GM18858 (cell line): Measurements from ENCODE around the gene SIPA1L3.

Experiments
- ATAC-seq: cut with Tn5 transposase; IDR thresholded peaks from one replicate; pipeline ENCODE4 v1.9.1; 2021; ENCODE audit not compliant: unreplicated experiment

The SIPA1L3 gene

DNA sequence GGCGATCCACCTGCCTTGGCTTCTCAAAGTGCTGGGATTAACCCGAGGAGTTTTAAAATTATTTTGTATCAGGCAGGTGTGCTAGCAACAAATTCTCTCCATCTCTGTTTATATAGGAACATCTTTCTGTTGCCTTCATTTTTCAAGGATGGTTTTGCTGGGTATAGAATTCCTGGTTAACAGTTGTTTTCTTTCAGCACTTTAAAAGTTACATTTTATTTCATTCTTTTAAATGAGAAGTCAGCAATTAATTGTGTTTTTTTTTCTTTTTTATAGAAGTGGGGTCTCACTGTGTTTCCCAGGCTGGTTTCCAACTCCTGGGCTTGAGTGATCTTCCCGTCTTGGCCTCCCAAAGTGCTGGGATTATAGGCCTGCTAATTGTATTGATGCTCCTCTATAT, 273.1 kb downstream of the SIPA1L3 start:
- ATAC-seq: no peak

DNA sequence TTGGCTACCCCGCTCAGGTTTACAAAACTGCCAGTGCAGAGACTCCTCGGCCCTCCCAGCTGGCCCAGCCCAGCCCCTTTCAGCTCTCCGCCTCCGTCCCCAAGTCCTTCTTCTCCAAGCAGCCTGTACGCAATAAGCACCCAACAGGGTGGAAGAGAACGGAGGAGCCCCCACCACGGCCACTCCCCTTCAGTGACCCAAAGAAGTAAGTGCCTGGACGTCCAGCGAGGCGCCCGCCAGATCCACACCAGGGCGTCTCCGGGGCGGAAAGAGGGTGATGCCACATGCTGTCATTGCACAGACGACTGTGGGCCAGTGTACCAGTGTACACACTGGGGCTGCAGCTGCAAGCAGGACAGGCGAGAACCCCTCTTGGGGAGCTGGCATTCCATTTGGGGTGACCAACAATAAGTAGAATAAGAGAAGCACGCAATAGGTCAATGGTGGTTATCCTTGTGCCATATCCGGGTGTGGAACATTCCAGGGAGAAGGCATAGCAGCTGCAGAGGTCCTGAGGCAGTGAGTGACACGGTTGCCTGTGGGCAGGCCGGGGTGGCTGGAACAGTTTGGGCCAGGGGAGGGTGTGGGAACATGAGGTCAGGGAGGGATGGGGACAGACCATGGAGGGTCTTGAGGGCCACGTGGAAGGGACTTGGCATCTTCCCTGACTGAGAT, 275.7 kb downstream of the SIPA1L3 start:
- no peak for ATAC-seq

DNA sequence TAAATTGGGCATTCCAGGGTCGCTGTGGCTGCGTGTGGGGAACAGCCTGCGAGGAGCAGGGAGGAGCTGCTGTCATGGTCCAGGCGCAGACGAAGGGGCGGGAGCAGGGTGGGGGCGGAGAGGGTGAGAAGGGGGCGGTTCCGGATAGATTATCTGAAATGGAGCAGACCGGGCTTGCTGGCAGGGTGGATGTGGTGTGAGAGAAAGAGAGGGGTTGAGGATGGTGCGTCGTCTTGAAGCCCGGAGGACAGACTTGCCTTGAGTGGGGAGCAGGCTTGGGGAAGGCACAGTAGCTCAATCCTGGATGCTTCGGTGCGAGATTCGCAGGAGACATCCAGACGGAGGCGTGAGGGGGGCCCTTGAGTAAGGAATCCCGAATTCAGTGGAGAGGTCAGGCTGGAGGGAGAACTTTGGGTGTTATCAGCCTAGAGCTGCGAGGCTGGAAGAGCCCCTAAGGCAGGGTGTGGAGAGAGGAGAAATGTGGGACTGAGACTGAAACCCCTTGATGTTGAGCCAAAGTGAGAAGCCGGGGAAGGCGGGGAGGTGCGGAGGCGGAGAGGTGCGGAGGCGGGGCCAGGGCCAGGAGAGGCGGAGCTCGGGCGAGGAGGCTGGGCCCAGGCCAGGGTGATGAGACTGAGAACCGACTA, 276.4 kb downstream of the SIPA1L3 start:
- no peak for ATAC-seq

DNA sequence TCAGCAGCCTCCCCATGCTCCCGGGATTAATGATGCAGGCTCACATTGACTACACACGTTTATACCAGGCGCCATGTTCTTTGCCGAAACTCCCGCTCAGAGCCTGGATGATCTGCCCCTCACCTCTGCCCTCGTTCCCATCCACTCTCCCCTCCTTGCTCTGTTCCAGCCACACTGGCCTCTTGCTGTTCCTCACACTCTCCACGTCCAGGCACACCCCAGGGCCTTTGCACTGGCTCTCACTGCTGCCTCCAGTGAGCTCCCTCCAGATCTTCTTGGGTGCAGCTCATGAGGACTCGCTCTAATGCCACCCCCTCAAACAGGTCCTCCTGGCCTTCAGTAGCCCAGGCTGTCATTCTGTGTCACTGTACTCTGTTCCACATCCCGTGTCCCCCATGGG, 277.8 kb downstream of the SIPA1L3 start:
- ATAC-seq: no peak

DNA sequence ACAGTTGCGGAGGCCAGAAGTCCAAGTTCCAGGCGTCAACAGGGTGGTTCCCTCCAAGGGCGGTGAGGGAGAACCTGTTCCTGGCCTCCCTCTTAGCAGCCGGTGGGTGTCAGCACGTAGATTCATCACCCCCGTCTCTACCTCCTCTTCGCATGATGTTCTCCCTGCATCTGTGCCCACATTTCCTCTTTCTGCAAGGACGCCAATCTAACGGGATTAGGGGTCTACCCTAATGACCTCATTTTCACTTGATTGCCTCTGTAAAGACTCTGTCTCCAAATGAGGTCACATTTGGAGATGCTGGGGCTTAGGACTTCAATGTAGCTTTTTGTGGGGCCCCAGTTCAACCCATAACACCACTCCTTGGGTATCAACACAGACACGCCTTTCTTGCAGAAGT, 278.6 kb downstream of the SIPA1L3 start:
- ATAC-seq: no peak

DNA sequence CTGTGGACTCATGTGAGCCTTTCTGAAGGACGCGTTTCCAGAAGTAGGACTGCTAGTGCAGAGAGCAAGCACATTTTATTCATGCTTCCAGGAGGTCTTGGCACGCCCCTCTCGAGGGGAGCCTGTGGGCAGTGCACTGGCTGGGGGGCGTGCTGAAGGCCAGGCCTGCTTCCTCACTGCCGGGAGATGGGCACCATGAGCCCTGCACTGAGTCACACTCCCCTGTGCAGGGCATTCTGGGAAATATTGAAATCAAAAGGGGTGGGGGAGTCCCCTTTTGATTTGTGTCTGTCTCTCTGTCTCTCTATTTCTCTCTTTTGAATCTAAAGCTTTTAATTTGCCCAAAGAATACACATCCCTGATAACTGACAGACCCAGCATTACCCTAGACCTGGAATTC, 283.1 kb downstream of the SIPA1L3 start:
- ATAC-seq: no peak

DNA sequence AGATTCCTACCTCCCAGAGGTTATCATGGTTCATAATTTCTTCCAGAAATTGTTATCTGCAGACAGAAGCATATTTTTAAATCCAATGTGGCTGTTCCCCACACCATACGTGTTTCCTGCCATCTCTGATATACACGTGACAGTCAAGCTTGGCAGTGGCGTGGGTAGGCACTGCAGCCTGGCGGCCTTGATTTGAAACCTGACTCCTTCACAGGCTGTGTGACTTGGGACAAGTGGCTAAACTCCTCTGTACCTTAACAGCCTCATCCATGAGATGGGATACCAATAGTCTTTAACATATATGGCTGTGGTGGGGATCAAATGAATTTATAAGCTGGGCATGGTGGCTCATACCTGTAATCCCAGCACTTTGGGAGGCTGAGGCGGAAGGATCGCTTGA, 283.8 kb downstream of the SIPA1L3 start:
- no peak for ATAC-seq

DNA sequence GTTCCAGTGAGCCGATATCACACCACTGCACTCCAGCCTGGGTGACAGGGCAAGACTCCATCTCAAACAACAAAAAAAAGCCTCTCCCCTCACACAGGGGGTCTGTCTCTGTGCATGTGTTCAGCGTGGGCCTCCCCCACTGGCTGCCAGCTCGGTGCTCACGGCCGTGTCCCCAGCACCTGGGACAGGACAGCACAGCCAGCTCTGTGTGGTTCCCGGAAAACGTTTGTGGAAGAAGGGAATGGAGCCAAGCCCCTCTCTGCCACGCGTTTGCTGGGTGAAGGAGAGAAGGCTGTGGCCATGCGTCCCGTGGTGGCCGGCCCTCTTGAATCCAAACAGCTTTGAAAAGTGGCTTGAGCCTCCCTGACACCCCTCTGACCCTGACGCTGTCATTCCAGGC, 284.7 kb downstream of the SIPA1L3 start:
- no peak for ATAC-seq

DNA sequence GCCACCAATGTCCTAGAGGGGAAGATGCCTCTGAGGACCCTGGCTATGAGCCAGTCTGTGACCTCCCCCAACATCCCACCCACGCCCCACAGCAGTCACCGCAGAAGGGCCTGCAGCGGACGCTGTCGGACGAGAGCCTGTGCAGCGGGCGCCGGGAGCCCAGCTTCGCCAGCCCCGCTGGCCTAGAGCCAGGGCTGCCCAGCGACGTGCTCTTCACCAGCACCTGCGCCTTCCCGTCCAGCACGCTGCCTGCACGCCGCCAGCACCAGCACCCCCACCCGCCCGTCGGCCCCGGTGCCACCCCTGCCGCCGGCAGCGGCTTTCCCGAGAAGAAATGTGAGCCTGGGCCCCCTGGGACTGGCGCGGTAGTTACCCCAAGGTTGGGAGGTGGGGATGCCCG, 286.4 kb downstream of the SIPA1L3 start:
- no peak for ATAC-seq

DNA sequence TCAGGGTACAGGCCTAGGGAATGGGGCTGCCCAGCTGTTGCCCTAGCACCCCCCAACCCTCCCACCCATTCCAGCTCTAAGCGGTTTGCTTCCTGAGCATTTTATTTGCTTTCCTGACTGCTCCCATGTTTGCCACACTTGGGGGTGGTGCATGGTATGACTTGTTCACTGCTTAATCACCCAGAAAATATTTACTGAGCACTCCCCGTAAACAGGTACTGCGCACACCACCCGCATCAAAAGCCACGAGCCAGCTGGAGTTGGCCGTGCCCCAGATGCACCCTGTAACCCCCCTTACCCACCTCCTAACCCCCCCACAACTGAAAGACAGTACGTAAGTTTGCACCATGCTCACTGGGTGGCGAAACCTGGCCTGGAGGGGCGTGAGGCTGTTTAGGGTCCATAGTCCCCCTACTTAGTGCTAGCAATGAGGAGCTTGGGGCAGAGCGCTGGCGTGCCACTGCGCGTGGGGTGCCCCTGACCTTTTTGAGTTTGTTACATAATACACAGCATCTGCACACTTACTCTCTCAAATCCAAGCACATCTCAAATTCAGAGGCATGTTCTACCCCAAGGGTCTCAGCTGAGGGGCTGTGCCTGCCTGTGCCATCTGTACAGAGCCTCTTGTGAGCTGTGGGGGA, 287.2 kb downstream of the SIPA1L3 start:
- ATAC-seq: no peak

DNA sequence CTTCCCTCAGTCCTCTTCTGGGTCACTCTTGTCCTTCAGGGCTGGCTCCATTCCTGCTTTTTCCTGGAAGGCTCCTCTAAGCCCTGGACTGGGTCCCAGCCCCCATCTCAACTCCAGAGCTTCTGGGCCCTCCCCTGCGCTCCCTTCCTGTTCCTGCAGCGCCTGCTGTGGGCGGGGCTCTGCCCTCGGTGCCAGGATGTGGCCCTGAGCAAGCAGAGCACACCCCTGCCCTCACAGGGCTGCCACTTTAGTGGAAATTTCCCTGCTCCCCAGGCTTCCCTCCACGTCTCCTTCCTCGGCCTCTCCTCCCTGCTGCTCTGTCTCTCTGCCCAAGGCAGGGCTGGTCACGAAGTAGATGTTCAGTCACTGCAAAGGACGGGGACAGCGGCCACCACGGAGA, 288.2 kb downstream of the SIPA1L3 start:
- no peak for ATAC-seq

DNA sequence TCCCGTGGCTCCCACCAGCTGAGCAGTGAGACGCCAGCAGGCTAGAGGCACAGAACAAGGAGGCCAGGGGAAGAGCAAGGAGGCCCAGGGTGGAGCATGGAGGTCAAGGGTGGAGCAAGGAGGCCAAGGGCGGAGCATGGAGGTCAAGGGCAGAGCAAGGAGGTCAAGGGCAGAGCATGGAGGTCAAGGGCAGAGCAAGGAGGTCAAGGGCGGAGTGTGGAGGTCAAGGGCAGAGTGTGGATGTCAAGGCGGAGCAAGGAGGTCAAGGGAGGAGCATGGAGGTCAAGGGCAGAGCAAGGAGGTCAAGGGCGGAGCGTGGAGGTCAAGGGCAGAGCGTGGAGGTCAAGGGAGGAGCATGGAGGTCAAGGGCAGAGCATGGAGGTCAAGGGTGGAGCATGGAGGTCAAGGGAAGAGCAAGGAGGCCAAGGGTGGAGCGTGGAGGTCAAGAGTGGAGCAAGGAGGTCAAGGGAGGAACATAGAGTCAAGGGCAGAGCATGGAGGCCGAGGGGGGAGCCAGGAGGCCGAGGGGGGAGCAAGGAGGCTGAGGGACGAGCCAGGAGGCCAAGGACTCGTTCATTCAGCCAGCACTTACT, 289.3 kb downstream of the SIPA1L3 start:
- no peak for ATAC-seq

DNA sequence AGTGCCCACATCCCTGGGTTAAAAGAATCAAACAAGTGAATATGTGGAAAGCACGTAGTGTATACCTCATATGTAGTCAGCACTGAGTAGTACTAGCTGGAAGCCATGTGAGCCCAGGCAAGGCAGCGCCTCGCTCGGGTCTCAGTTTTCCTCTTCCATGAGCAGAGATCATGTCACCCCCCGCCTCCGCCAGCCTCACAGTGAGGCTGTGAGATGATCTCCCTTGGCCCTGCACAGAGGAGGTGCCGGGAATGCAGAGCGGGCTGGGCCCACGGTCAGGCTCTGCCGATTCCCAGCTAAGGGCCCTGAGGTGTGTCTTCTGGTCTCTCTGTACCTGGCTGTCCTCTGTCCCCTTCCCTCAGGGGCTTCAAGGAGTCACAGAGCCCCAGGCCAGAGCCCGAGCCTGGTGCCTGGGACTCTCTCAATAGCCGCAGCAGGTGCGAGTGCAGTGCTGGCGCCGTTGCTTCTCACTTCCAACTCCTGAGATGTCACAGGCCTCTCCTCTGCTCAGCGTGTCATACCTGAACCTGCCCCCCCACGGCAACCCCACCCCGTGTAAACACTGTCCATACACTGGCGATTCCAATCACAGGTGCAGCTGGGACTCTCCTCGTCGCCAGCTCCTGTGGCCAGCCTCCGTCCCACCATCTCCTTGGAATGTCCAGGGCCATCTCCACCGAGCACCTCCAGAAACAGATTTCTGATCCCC, 290.1 kb downstream of the SIPA1L3 start:
- ATAC-seq: no peak

DNA sequence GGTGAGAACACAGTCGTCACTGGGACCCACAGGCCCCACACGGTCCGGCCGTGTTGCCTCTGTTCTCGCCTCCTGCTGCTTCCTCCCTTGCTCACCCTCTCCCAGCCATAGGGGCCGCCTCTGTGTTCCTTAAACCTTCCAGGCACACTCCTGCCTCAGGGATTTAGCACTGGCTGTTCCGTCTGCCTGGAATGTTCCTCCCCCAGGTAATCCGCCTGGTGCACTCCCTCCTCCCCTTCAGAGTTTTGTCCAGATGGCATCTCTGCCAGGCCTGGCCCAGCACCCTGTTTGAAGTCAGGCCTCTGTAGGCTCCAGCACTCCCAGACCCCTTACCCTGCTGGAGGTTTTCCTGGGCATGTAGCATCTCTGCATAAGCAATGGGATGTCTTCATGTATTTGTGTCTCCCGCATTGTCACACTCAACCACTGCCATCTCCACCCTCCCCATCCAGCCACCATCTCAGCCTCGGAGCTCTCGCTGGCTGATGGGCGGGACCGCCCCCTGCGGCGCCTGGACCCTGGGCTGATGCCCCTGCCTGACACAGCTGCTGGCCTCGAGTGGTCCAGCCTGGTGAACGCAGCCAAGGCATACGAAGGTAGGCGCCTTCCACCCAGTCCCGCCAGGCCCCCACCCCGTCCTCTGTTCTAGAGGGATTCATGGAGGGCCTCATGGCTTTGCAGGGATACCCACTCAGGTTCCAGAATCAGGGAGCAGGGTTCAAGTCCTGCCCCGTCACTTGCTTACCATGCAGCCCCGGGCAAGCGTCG, 291.1 kb downstream of the SIPA1L3 start:
- no peak for ATAC-seq

DNA sequence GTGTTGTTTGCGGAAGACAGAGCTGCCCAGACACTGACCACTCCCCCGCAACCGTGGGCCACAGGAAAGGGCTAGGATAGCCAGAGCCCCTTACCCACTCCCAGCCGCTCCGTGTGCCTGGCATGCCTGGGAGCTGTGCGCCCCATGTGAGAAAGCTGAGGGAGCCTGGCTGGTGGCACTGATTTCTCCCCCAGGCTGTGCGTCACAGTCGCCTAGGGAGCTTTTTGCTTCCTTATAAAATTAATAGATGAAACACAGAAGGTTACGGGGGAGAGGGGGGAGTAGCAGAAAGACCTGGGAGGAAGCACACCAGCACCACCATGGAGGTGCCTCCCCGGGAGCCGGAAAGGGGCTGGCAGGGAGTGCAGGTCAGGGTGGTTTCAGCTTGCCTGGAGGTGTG, 292.3 kb downstream of the SIPA1L3 start:
- no peak for ATAC-seq

DNA sequence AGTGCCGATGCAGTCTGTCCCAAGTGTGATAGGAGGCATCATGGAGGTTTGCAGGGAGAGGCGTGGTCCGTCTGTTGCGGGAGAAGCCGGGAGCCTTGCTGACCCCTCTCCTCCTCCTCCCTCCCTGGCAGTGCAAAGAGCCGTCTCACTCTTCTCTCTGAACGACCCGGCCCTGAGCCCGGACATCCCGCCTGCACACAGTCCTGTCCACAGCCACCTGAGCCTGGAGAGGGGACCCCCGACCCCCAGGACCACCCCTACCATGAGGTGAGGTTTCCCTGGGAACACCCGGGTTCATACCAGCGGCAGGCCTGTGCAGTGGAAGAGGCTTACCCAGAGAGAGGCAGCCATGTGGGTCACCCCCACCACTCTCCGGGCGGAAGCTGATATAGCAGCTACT, 294.7 kb downstream of the SIPA1L3 start:
- no peak for ATAC-seq

DNA sequence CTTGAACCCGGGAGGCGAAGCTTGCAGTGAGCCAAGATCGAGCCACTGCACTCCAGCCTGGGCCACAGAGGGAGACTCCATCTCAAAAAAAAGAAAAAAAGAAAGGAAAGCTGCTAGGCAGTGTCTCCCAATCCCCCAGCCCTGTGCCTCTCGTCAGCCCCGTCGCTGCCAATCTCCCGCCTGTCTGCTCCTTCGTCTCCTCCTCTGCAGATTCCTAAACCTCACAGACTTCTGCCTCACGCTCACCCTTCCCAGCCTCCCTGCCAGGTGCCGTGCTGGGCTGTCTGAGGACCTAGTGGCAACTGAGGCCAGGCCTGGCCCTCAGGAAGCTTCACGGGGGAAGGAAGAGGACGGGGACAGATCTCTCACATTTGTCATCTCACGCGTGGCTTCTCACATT, 295.5 kb downstream of the SIPA1L3 start:
- ATAC-seq: no peak

DNA sequence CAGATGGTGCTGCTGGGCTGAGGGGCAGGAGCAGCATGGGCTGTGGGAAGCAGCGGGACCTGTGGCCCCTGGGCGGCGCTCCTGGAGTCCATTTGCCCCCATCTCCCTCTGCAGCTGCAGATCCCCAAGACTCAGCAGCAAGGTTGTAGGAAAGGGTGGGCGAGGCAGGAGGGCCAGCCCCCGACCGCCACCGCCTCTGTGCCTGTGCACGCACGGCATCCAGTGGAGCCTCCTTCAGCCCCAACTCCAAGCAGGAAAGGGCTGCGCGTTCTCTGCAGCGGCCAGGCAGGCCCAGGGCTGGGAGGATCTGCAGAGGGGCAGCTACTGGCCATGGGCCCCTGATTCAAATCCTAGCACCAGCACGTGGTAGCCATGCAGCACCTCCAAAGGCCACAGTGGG, 296.2 kb downstream of the SIPA1L3 start:
- no peak for ATAC-seq

DNA sequence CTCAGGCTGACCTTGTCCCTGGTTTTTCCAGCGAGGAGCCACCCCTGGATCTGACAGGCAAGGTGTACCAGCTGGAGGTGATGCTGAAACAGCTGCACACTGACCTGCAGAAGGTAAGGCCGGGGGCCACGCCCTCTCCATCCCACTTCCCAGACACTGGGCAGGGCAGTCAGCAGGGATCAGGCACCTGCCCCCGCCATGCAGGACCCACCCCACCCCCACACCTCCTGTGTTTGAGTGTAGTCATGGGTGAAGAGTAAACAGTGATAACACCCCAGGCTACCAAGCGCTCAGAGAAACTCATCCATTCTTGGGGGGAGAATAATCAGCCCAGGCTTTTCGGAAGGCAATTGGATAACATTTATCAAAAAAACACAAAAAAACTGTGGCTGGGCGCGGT, 297.1 kb downstream of the SIPA1L3 start:
- ATAC-seq: no peak

DNA sequence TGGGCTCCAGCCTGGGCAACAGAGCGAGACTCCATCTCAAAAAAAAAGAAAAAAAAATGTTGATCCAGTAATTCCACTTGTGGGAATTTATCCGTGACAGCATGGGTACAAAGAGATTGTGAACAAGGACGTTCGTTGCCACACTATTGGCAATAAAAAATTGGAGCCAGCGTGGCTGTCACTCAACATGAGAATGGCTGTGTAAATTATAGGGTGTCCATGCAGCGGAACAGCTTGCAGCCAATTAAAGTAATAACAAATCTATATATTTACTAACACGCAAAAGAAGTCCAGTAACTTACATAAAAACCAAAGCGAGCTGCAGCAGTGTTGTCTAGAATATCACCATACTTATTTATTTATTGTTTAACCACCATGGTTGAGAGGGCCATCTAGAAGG, 297.7 kb downstream of the SIPA1L3 start:
- ATAC-seq: no peak
